AG08396 (cell line): Measurements from ENCODE around the gene GPS1.

ENCODE experiments used
- DNase-seq: peaks from one replicate; pipeline ENCODE4 v3.0.0; 2012; ENCODE audit warnings: low spot score, mixed read lengths

GPS1 gene

DNA sequence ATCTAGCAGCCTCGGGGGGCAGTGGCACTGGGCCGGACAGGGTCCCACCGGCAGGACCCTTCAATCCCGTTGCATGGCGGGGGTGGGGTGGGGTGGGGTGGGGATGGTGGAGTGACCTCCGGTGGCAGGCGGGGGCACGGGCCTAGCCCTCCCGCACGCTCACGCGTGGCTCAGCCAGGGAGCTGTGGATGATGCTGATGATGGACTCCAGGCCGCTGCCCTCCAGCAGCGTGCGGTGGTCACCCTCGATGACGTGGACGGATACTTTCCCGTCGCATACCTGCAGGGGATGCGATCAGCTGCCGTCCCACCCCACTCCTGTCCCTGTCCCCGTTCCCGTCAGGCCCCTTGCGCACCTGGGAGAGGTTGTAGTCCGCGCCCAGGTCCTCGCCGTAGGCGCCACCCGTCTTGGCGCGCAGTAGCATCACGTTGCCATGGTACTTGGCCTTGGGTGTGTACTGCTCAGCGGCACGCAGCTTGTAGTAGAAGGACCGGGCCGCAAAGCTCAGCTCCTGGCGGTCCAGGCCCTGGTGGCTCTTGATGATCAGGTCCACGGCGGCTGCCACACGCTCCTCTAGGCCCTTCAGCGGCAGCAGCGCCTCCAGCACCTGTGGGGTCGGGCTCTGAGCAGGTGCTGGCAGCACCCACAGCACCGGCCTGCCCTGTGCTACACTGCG is 27.4 kb downstream of the GPS1 start:
- no peak for DNase-seq

DNA sequence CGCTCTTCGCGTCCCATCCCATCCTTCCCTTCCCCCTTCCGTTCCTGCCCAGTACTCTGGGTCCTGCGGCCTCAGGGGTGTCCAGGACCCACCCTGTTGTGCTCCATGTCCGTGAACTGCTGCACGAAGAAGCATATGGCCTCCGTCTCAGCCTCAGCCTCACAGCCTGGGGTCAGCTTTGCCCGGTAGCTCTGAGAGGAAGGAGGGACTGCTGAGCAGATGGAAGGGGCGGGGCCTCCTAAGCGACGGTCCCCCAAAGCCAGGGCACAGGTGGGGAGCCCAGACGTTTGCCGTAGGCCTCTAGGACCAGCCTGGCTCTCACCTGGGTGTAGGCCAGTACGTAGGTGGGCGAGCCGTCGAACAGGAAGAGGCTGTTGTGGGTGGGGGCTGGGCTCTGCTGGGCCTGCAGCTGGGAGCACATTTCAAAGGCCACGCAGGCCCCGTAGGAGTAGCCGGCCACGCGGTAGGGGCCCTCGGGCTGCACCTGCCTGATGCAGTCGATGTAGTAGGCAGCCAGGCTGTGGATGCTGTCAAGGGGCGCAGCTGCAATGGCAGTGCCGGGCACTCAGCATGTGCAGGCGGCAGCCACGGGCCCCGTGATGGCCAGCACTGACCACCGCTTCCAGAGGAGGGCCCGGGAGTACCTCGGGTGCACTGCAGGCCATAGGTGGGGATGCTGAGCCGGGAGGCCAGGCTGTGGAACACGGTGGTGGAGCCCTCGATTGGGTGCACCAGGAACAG is 28.5 kb downstream of the GPS1 start:
- no peak for DNase-seq

- no peak for DNase-seq
Observed at GRCh38 chr17:82080789-82081464, 29.2 kb downstream of the GPS1 start.

GRCh38 chr17:82081546-82081945 is 29.8 kb downstream of the GPS1 start:
- DNase-seq, result no peak

DNA sequence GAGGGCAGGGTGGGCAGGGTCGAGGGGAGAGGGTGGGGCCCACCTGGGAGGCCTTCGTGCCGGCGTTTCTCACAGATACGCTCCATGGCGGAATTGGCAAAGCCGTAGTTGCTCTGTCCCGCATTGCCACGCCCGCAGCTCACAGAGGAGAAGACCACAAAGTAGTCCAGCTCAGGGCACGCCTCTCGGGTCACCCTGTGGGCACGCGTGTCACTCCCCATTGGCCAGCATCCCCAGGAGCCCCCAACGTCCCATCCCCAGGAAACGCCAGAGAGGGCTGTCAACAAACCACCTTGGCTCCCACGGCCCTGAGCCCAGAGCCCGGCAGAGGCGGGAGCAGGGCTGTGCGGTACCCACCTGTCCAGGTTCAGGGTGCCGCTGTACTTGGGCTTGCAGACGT is 30.3 kb downstream of the GPS1 start:
- DNase-seq, result no peak

GRCh38 chr17:82082456-82082855 is 30.8 kb downstream of the GPS1 start:
- no peak for DNase-seq

- no peak for DNase-seq
Observed at GRCh38 chr17:82083009-82083408, 31.3 kb downstream of the GPS1 start.

DNA sequence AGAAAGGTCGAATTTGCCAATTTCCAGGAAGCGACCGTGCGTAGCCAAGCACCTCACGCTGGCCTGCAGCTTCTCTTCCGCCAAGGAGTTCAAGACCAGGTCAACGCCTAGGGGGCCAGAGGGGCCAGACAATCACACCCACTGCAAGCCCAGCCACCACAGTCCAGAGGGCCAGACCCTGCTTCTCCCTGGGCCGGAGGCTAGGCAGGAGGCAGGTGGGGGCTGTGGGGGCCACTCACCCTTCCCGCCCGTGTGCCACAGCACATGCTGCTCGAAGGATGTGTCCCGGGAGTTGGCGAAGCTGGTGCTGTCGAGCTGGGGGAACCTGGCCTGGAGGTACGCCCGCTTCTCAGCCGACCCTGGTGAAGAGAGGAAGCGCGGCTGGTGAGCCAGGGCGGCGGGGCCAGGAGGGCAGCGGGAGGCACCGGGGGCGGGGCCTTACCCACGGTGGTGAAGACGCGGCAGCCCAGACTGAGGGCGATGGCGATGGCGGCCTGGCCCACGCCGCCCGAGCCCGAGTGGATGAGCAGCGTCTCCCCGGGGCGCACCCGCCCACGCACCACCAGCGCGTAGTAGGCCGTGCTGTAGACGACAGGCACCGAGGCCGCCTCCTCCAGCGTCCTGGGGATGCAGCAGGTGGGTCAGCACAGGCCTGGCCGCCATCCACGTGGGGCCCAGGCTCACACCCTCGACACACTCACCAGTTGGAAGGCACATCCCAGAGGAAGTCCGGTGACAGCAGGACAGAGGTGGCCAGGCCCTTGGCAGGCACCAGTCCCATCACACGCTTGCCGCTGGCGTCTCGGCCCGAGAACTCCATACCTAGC is 32.0 kb downstream of the GPS1 start:
- no peak for DNase-seq

DNA sequence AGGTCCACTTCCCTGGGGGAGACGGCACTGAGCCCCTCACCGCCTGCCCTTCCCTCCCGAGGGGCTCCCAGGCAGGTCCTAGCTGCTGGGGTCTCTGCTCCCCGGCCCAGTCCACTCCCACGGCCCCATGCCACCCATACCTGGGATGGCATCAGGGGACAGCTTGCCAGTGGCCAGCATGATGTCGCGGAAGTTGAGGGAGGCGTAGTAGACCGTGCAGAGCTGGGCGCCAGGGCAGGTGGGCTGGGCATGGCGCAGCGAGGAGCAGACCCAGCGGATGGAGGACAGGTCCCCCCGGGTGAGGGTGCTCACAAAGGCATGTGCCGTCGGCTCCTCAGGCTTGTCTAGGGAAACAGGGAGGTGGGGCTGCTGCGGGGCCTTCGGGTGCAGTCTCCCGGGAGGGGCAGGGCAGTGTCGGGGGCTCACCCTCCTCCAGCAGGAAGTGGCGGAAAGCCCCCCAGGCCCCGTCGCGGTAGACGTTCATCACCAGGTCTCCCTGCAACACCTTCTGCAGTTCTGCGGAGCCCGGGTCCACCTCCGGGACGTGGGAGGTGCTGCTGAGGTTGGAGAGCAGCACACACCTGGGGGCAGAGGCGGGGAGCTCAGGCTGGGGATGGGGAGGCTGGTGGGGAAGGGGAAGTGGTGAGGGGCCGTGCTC is 32.8 kb downstream of the GPS1 start:
- DNase-seq, result no peak

DNA sequence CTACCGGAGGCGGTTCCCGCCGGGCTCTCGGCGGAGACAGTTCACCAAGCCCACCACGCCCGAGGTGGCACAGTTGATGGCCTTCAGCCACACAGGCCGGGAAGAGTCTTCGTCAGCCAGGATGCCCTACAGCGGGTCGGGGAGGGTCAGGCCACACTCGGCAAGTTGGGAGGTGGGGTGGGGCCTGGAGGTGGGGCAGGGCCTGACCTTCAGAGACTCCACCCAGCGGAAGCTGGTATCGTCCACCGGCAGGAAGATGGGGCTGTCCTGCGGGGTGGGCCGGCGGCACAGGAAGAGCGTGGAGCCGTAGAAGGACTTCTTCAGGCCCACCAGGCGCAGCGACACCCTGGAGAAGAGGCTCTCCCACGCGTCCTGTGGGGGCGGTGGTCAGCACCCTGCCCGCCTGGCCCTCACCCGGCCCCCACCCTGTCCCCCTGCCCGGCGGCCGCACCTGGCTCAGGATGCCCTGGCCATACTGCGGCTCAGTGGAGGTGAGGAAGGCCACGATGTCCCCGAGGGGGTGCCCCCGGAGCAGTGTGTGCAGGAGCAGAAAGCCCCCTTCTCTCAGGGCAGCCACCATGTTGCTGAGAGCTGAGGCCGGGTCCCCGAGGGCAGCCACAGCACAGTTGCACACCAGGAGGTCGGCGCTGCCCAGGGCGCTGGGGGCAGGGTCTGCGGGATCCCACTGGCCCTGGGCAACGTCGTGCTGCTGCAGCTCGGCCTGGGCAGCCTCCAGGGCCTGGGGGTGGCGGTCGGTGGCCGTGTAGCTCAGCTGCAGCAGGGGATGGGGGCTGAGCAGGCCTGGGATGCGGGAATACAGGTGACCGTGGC is 33.5 kb downstream of the GPS1 start:
- no peak for DNase-seq

DNA sequence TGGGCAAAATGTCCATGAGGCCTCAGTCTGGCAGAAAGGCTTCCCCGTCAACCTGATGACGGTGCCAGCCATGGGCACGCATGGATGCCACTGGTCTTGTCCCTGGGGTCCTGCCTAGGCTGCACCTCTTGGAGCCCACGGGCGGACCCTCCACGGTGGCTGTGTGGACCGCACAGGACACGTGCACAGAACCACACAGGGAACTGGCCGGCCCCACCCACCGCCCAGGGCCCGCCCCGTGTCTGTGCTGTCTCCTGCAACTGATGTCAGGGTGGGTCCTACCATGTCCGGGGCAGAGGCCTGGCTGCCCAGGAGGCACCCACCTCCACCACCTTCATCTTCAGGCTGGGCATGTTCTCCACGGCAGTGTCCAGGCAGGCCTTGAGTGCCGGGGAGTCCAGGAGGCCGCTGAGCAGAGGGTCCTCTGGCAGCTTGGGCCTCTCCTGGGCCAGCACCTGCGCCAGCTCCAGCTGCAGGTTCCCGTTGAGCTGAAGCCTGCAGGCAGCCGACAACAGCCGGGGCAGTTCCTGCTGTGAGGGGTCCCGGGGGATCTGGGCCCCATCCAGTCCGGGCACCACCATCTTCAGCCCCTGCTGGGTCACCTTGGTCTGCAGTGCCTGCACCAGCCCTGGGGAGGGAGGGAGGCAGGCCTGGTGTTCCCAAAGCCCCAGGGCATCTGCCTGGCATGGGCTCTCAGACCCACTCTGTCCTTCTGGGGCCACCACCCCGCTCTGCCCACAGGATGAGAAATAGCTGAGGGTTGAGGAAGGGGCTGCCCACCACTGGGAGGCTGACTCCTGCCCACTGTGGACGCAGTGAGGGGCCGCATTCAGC is 34.5 kb downstream of the GPS1 start:
- no peak for DNase-seq

DNA sequence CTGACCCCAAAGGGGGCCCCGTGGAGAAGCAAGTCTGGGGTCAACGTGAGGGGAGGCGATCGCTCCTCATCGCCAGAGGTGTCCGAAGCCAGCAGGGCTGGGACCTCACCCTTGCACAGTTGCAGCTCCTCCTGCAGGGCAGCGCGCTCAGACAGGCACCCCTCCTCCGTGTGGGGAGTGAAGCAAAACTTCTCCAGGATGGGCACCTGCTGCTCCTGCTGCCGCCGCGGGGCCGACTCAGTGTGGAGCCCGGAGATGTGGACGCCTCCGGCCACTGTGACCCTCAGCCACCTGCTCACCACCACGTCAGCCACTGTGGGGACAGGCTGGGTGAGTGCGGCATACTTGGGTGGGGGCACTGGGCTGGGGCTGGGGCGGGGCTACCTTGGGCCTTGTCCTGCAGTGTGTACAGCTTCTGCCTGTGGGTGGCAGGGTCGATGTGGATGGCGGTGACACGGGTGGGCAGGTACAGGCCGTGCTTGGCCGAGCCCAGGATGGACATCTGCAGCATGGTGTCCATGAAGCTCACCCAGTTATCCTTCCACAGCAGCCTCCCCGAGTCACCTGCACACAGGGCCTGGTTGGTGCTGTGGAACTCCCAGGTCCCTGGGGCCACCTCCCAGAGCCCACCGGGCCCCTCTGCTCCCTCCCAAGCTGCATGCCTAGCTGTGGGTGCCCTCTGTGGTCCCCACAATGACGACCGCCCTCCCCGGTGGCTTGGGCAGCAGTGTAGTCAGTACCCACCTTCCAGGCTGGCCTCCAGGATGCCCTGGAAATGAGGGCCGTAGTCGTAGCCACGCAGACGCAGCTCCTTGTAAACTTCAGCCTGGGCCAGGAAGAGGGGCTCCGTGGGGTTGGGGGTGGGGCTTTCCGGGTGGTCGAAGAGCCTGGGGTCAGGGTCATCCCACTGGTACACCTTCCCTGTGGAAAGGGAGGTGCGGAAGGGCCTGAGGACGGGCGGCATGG is 35.5 kb downstream of the GPS1 start:
- DNase-seq, result no peak

DNA sequence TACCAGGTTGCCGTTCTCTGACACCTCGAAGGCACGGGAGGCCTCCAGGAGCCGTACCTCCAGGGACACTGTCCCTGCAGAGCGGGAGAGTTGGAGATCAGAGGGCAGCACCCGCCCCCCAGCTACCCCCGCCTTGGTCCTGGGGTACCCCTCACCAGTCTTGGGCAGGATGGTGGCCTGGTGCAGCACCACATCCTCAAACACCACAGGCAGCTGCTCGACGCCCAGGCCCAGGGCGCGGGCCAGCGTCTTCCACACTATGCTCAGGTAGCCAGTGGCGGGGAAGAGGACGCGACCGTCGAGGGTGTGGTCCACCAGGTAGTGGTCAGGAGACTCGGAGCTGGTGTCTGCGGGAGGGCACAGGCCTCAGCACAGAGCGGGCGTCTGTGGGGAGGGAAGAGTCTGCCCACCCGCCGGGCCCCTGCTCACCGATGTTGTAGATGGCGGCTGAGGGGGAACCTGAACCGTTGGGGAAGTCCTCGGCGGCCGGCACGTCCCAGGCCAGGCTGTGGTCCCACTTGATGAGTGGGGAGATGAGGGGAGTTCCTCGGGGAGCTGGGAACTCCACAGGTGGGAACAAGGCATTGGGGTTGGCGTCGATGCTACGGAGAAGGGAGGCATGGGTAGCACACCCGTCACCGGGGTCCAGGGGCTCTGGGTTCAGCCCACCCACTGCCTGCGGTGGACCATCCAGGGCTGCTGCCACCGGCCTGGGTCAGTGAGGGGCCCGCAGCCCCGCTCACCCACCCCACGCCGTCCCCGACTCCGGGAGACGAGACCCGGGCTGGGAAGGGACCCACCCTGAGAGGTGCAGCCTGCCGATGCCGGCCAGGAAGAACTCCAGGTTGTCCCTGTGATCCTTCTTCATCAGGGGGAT is 36.5 kb downstream of the GPS1 start:
- no peak for DNase-seq

- no peak for DNase-seq
Observed at GRCh38 chr17:82088838-82089722, 37.4 kb downstream of the GPS1 start.

DNA sequence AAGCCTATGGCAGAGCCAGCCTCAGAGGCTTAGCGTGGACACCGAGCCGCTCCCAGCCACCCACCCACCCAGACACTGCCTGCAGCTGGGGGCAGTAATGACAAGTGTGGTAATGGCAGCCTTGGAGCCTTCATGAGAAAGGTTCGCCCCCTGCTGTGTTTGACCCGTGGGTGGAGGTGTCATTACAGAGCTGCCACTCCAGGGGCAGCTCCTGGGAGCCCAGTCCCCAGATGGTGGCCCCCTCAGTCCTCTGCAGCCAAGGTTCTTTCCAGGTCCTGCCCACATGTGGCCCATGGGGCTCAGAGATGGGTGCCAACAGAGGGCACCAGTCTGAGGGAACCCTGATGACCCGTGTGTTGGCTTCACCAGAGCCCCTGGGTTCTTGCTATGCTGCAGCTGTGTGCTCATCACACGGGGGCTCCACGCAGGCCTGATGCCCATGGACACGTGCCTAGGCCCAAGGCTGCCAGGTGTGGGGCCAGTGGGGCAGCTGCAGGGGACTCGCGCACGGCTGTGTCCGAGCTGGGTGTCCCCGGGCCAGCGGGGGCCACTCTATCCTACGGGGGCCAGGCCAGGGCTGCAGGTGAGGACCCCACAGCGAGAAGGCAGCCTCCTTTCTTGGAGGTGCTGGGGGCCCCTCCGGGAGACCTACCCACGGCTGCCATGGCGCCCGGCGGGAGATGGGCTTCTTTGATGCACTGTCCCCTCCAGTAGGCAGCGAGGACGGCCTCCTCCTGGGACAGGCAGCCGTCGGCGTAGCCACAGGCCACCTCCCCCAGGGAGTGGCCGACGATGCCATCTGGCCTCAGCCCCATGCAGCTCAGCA is 38.2 kb downstream of the GPS1 start:
- DNase-seq, result no peak
